ENCODE results near the gene UBE2E2. TPM values are rescaled to one million over a fixed set of nuclear protein-coding genes. Genes with fewer than 3 reads are reported as not detected.

UBE2E2 gene
- total and polyA plus RNA-seq, 2 donors (not counting 1 experiment from before 2014, with no cell fraction given), result 16.0 to 45.0 TPM

DNA sequence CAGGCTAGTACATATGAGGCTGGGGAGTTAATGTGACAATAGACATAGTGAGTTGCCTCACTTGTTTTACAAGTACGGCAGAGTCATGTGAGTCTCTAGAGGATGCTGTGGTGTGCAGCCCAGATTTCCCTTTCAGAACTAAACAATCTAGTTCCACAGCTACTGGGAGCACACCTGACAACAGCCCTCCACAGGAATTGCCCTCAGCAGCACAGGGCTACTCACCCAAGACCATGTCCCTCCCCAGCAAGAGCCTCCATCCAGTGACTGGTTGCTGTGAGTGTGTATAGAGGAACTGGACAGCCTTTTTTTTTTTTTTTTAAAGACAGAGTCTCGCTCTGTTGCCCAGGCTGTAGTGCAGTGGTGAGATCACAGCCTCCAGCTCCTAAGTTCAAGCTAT lies 40.2 kb upstream of the UBE2E2 start:
- POLR2A ChIA-PET, result no interaction called here
- Histone ChIP-seq H2AFZ (ENCODE audit: insufficient read depth, low read depth, low read length, poor library complexity, severe bottlenecking) (no peak overlapping the region), H3K9me3 (ENCODE audit: control extremely low read depth in 1 of 3, control insufficient read depth in 2 of 3, insufficient read depth in 1 of 3, low read length in 2 of 3) (peaks cover 0 to 6% (median 0%) of the 10 kb centered on the region in 3 donors), H3K27me3 (replicated peaks in 1 of 4; ENCODE audit: control extremely low read depth in 1 of 4, control insufficient read depth in 3 of 4, insufficient read depth in 4 of 4, low read length in 3 of 4) (no peaks in the 10 kb centered on the region), H4K20me1 (ENCODE audit: control insufficient read depth, insufficient read depth, low read length, poor library complexity, severe bottlenecking) (no peaks in the 10 kb centered on the region), H3K79me2 (ENCODE audit: control insufficient read depth, insufficient read depth, low read length) (no peaks in the 10 kb centered on the region), H3K9ac (ENCODE audit: low read length) (no peak overlapping the region), H3K36me3 (replicated peaks in 1 of 2; ENCODE audit: control extremely low read depth in 1 of 2, control insufficient read depth in 1 of 2, extremely low read depth in 1 of 2, insufficient read depth in 2 of 2, low read length in 1 of 2) (no peaks in the 10 kb centered on the region), H3K4me2 (replicated peaks; ENCODE audit: low read depth, low read length, poor library complexity, severe bottlenecking) (peak overlapping the region; percentile 18), H3K4me1 (ENCODE audit: control insufficient read depth in 2 of 2, insufficient read depth in 2 of 2, low read length in 2 of 2) (peaks cover 15 to 19% of the 10 kb centered on the region in 2 donors), H3K27ac (ENCODE audit: low read length in 2 of 2) (no peak overlapping the region), H3K4me3 (ENCODE audit: control extremely low read depth in 1 of 5, extremely low read depth in 1 of 5, insufficient read depth in 1 of 5, low read depth in 2 of 5, low read length in 4 of 5) (no peak overlapping the region)
- Mint-ChIP-seq H3K4me1 (peaks cover 25% of the 10 kb centered on the region), H3K27ac (peak overlapping the region; percentile 27), H3K27me3 (peaks cover 3% of the 10 kb centered on the region), H3K9me3 (ENCODE audit: insufficient read depth) (no peaks in the 10 kb centered on the region), H3K4me3 (peak overlapping the region; percentile 52)
- CTCF ChIA-PET, result no interaction called here
- WGBS (ENCODE audit: insufficient coverage), result 0% methylated on average over 1 of the region's 2 CpGs
- intact Hi-C loops (cut with micrococcal nuclease), result no loop called here
- DNase-seq, result peak; percentile 45
- ATAC-seq (ENCODE audit: low read depth), result peak; percentile 62
- TF ChIP-seq, protein P1, sequence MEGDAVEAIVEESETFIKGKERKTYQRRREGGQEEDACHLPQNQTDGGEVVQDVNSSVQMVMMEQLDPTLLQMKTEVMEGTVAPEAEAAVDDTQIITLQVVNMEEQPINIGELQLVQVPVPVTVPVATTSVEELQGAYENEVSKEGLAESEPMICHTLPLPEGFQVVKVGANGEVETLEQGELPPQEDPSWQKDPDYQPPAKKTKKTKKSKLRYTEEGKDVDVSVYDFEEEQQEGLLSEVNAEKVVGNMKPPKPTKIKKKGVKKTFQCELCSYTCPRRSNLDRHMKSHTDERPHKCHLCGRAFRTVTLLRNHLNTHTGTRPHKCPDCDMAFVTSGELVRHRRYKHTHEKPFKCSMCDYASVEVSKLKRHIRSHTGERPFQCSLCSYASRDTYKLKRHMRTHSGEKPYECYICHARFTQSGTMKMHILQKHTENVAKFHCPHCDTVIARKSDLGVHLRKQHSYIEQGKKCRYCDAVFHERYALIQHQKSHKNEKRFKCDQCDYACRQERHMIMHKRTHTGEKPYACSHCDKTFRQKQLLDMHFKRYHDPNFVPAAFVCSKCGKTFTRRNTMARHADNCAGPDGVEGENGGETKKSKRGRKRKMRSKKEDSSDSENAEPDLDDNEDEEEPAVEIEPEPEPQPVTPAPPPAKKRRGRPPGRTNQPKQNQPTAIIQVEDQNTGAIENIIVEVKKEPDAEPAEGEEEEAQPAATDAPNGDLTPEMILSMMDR (IDR thresholded peaks at IDR 0.05), result no peak
- no peak for TF ChIP-seq EZH2 (IDR thresholded peaks at IDR 0.05; ENCODE audit: borderline replicate concordance, insufficient read depth, low read depth, low read length, poor library complexity, severe bottlenecking)

DNA sequence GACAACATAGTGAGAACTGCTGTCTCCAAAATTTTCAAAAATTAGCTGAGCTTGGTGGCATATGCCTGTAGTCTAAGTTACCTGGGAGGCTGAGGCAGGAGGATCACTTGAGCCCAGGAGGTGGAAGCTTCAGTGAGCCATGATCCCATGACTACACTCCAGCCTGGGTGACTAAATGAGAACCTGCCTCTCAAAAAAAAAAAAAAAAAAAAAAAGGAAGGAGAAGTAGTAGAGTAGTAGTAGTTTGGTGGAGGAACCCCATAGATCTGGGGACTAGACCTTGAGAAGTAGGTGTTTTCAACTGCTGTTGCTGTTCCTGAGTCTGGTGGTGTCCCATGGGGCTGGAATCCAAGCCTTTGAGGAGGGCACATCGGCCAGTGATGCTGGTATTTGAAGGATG lies 38.4 kb upstream of the UBE2E2 start:
- ChIA-PET POLR2A (no interaction called here), CTCF (no interaction called here)
- H2AFZ ChIP-seq (ENCODE audit: insufficient read depth, low read depth, low read length, poor library complexity, severe bottlenecking), result no peak overlapping the region
- H3K79me2 ChIP-seq (ENCODE audit: control insufficient read depth, insufficient read depth, low read length), result no peaks in the 10 kb centered on the region
- Mint-ChIP-seq H3K9me3 (ENCODE audit: insufficient read depth) (no peaks in the 10 kb centered on the region), H3K4me1 (peaks cover 25% of the 10 kb centered on the region), H3K27me3 (peaks cover 2% of the 10 kb centered on the region), H3K27ac (no peak overlapping the region), H3K4me3 (no peak overlapping the region)
- no peak for DNase-seq
- no peak overlapping the region for H3K4me3 ChIP-seq (ENCODE audit: control extremely low read depth in 1 of 5, extremely low read depth in 1 of 5, insufficient read depth in 1 of 5, low read depth in 2 of 5, low read length in 4 of 5)
- intact Hi-C loops (cut with micrococcal nuclease), result no loop called here
- no peak overlapping the region for H3K9ac ChIP-seq (ENCODE audit: low read length)
- ATAC-seq (ENCODE audit: low read depth), result no peak
- no peaks in the 10 kb centered on the region for H3K36me3 ChIP-seq (replicated peaks in 1 of 2; ENCODE audit: control extremely low read depth in 1 of 2, control insufficient read depth in 1 of 2, extremely low read depth in 1 of 2, insufficient read depth in 2 of 2, low read length in 1 of 2)
- H3K4me1 ChIP-seq (ENCODE audit: control insufficient read depth in 2 of 2, insufficient read depth in 2 of 2, low read length in 2 of 2), result peaks cover 15 to 19% of the 10 kb centered on the region in 2 donors
- H3K27me3 ChIP-seq (replicated peaks in 1 of 4; ENCODE audit: control extremely low read depth in 1 of 4, control insufficient read depth in 3 of 4, insufficient read depth in 4 of 4, low read length in 3 of 4), result no peaks in the 10 kb centered on the region
- H4K20me1 ChIP-seq (ENCODE audit: control insufficient read depth, insufficient read depth, low read length, poor library complexity, severe bottlenecking), result no peaks in the 10 kb centered on the region
- H3K9me3 ChIP-seq (ENCODE audit: control extremely low read depth in 1 of 3, control insufficient read depth in 2 of 3, insufficient read depth in 1 of 3, low read length in 2 of 3), result peaks cover 0 to 6% (median 0%) of the 10 kb centered on the region in 3 donors
- H3K4me2 ChIP-seq (replicated peaks; ENCODE audit: low read depth, low read length, poor library complexity, severe bottlenecking), result no peak overlapping the region
- TF ChIP-seq, protein P1 (IDR thresholded peaks at IDR 0.05), result no peak
- no peak overlapping the region for H3K27ac ChIP-seq (ENCODE audit: low read length in 2 of 2)
- 80% methylated on average over 1 of the region's 1 CpG for WGBS (ENCODE audit: insufficient coverage)

All from B cell (primary cell).